ENCODE results near the gene PTPN3.

PTPN3 gene

GRCh38 chr9:109351032-109351431, 147.1 kb downstream of the PTPN3 start:
- no peak overlapping the region for H3K4me3 ChIP-seq (ENCODE audit: insufficient read depth, low read length, poor library complexity, severe bottlenecking)
- no peak overlapping the region for H3K4me2 ChIP-seq (ENCODE audit: low read depth, low read length, poor library complexity, severe bottlenecking)
- H3K27me3 ChIP-seq (ENCODE audit: low read length), result no peaks in the 10 kb centered on the region

GRCh38 chr9:109349421-109349846, 148.7 kb downstream of the PTPN3 start:
- Histone ChIP-seq H3K9me2 (replicated peaks; ENCODE audit: insufficient read depth, low read length) (no peaks in the 10 kb centered on the region), H3K36me3 (ENCODE audit: low read length) (no peaks in the 10 kb centered on the region), H3K4me2 (ENCODE audit: low read depth, low read length, poor library complexity, severe bottlenecking) (no peak overlapping the region), H3K9me3 (ENCODE audit: insufficient read depth, low read length) (no peaks in the 10 kb centered on the region), H3F3A (ENCODE audit: insufficient read depth) (no peaks in the 10 kb centered on the region), H3K27me3 (ENCODE audit: low read length) (no peaks in the 10 kb centered on the region), H3K9ac (ENCODE audit: low read length) (no peak overlapping the region), H4K20me1 (ENCODE audit: low read depth, low read length) (no peaks in the 10 kb centered on the region), H3K27ac (ENCODE audit: low read depth, low read length) (no peak overlapping the region), H2AFZ (ENCODE audit: low read depth, low read length, severe bottlenecking) (no peak overlapping the region), H3K4me3 (ENCODE audit: insufficient read depth, low read length, poor library complexity, severe bottlenecking) (no peak overlapping the region), H3K79me2 (ENCODE audit: insufficient read depth, low read length) (no peaks in the 10 kb centered on the region)
- TF ChIP-seq CTCF (IDR thresholded peaks at IDR 0.05; ENCODE audit: insufficient read depth, low read length, poor library complexity, severe bottlenecking), result no peak
- no peak for TF ChIP-seq EZH2phosphoT487 (conservative IDR thresholded peaks at IDR 0.05; ENCODE audit: low read length)

More at GRCh38 chr9:109351032-109351431, 147.1 kb downstream of the PTPN3 start:
- Histone ChIP-seq H4K20me1 (ENCODE audit: low read depth, low read length) (no peaks in the 10 kb centered on the region), H3K27ac (ENCODE audit: low read depth, low read length) (no peak overlapping the region), H3K36me3 (ENCODE audit: low read length) (no peaks in the 10 kb centered on the region), H3K9me2 (replicated peaks; ENCODE audit: insufficient read depth, low read length) (no peaks in the 10 kb centered on the region), H3K9ac (ENCODE audit: low read length) (no peak overlapping the region), H3K9me3 (ENCODE audit: insufficient read depth, low read length) (no peaks in the 10 kb centered on the region), H2AFZ (ENCODE audit: low read depth, low read length, severe bottlenecking) (no peak overlapping the region), H3K79me2 (ENCODE audit: insufficient read depth, low read length) (no peaks in the 10 kb centered on the region), H3F3A (ENCODE audit: insufficient read depth) (no peaks in the 10 kb centered on the region)
- TF ChIP-seq CTCF (IDR thresholded peaks at IDR 0.05; ENCODE audit: insufficient read depth, low read length, poor library complexity, severe bottlenecking), result no peak
- no peak for TF ChIP-seq EZH2phosphoT487 (conservative IDR thresholded peaks at IDR 0.05; ENCODE audit: low read length)

- H3F3A ChIP-seq (ENCODE audit: insufficient read depth), result no peaks in the 10 kb centered on the region
- no peak overlapping the region for H3K4me2 ChIP-seq (ENCODE audit: low read depth, low read length, poor library complexity, severe bottlenecking)
- H2AFZ ChIP-seq (ENCODE audit: low read depth, low read length, severe bottlenecking), result no peak overlapping the region
- H3K9me3 ChIP-seq (ENCODE audit: insufficient read depth, low read length), result no peaks in the 10 kb centered on the region
- no peaks in the 10 kb centered on the region for H3K27me3 ChIP-seq (ENCODE audit: low read length)
- H3K4me3 ChIP-seq (ENCODE audit: insufficient read depth, low read length, poor library complexity, severe bottlenecking), result no peak overlapping the region
- H3K27ac ChIP-seq (ENCODE audit: low read depth, low read length), result no peak overlapping the region
- no peaks in the 10 kb centered on the region for H3K9me2 ChIP-seq (replicated peaks; ENCODE audit: insufficient read depth, low read length)
- H4K20me1 ChIP-seq (ENCODE audit: low read depth, low read length), result no peaks in the 10 kb centered on the region
- no peaks in the 10 kb centered on the region for H3K79me2 ChIP-seq (ENCODE audit: insufficient read depth, low read length)
- H3K9ac ChIP-seq (ENCODE audit: low read length), result no peak overlapping the region
- TF ChIP-seq CTCF (IDR thresholded peaks at IDR 0.05; ENCODE audit: insufficient read depth, low read length, poor library complexity, severe bottlenecking) (no peak), EZH2phosphoT487 (conservative IDR thresholded peaks at IDR 0.05; ENCODE audit: low read length) (no peak)
- H3K36me3 ChIP-seq (ENCODE audit: low read length), result no peaks in the 10 kb centered on the region
These were observed 151.2 kb downstream of the PTPN3 start for GRCh38 chr9:109346904-109347303.

Data from SU-DHL-6 (cell line).